GM18505 (cell line): Measurements from ENCODE around the gene SAMD4B.
A peak's percentile ranks its signal among the peaks of the same experiment; 100 is the strongest.

Experiments
- ATAC-seq: cut with Tn5 transposase; IDR thresholded peaks from one replicate; pipeline ENCODE4 v1.9.1; 2021; ENCODE audit not compliant: unreplicated experiment
- POLR2A ChIP-seq: IDR thresholded peaks from 4 replicates; pipeline ENCODE4 v1.6.1; 2011; ENCODE audit warnings: borderline replicate concordance; ENCODE audit not compliant: insufficient read depth, insufficient read length; ENCODE audit errors: extremely low read depth

The SAMD4B gene

GRCh38 chr19:39389631-39390414, 47.6 kb downstream of the SAMD4B start:
- ATAC-seq, result no peak
- TF ChIP-seq POLR2A, result no peak

- ATAC-seq, result no peak
- no peak for TF ChIP-seq POLR2A
Observed at GRCh38 chr19:39390451-39390750, 48.2 kb downstream of the SAMD4B start.

GRCh38 chr19:39390751-39391437, 48.7 kb downstream of the SAMD4B start, which contains the start of the genes MED29 and PAF1:
Gene MED29, plus strand, starts transcription at chr19:39391378. Its CDS starts 45 bp downstream, at chr19:39391423.
Gene PAF1, minus strand, starts transcription at chr19:39391106. Its CDS starts 242 bp downstream, at chr19:39390864.
- ATAC-seq, result peak; percentile 83
- TF ChIP-seq POLR2A, result peak; percentile 98

GRCh38 chr19:39397360-39398296, 55.4 kb downstream of the SAMD4B start:
- ATAC-seq, result peak; percentile 37
- TF ChIP-seq POLR2A, result peak; percentile 40

GRCh38 chr19:39398297-39398864, 56.2 kb downstream of the SAMD4B start:
- peak; percentile 46 for TF ChIP-seq POLR2A
- no peak for ATAC-seq

- no peak for ATAC-seq
- TF ChIP-seq POLR2A, result no peak
Observed at GRCh38 chr19:39399668-39400050, 57.4 kb downstream of the SAMD4B start.

- no peak for ATAC-seq
- no peak for TF ChIP-seq POLR2A
Observed at GRCh38 chr19:39400061-39400460, 57.8 kb downstream of the SAMD4B start.

- ATAC-seq, result no peak
- TF ChIP-seq POLR2A, result no peak
Observed at GRCh38 chr19:39401070-39401548, 58.9 kb downstream of the SAMD4B start.

- TF ChIP-seq POLR2A, result peak; percentile 71
- ATAC-seq, result peak; percentile 1
Observed at GRCh38 chr19:39401549-39402345, 59.5 kb downstream of the SAMD4B start.

GRCh38 chr19:39402346-39403300, 60.4 kb downstream of the SAMD4B start:
- ATAC-seq, result peak; percentile 31
- TF ChIP-seq POLR2A, result peak; percentile 34
